Hepatocyte (in vitro differentiated cells): Measurements from ENCODE around the gene ARPP21. TPM values are rescaled to one million over a fixed set of nuclear protein-coding genes. Genes with fewer than 3 reads are reported as not detected.

ENCODE experiments used
- DNase-seq: peaks from one replicate; pipeline ENCODE4 v3.0.0-alpha.2; 2016; ENCODE audit warnings: low spot score
- H2AFZ ChIP-seq: fragments of 200-600 bp; sonication (generic); 2 replicates; pipeline ENCODE4 v1.6.0; 2016; ENCODE audit warnings: antibody characterized with exemption, mild to moderate bottlenecking
- H3K27ac ChIP-seq: fragments of 200-600 bp; sonication (generic); 2 replicates; pipeline ENCODE4 v1.5.1; 2016; ENCODE audit warnings: mild to moderate bottlenecking
- H3K27me3 ChIP-seq: fragments of 200-600 bp; sonication (generic); 2 replicates; pipeline ENCODE4 v1.6.1; 2016
- H3K36me3 ChIP-seq: fragments of 200-600 bp; sonication (generic); replicated peaks from 2 replicates; pipeline ENCODE4 v1.5.1; 2016; ENCODE audit warnings: low read depth; ENCODE audit not compliant: insufficient read depth
- H3K4me1 ChIP-seq: fragments of 200-600 bp; sonication (generic); 2 replicates; pipeline ENCODE4 v1.5.1; 2016; ENCODE audit warnings: mild to moderate bottlenecking, moderate library complexity; ENCODE audit not compliant: insufficient read depth
- H3K4me2 ChIP-seq: fragments of 200-600 bp; sonication (generic); 2 replicates; pipeline ENCODE4 v1.6.0; 2016
- H3K4me3 ChIP-seq: fragments of 200-600 bp; sonication (generic); 2 replicates; pipeline ENCODE4 v1.5.1; 2016; ENCODE audit warnings: mild to moderate bottlenecking
- H3K79me2 ChIP-seq: fragments of 200-600 bp; sonication (generic); 2 replicates; pipeline ENCODE4 v1.6.0; 2017; ENCODE audit warnings: mild to moderate bottlenecking
- H3K9me2 ChIP-seq: fragments of 200-600 bp; sonication (generic); replicated peaks from 2 replicates; pipeline ENCODE4 v1.6.0; 2017; ENCODE audit warnings: mild to moderate bottlenecking; ENCODE audit not compliant: insufficient read depth
- H3K9me3 ChIP-seq: fragments of 200-600 bp; sonication (generic); 2 replicates; pipeline ENCODE4 v1.5.1; 2016; ENCODE audit warnings: low read depth, mild to moderate bottlenecking
- H4K20me1 ChIP-seq: fragments of 200-600 bp; sonication (generic); 2 replicates; pipeline ENCODE4 v1.6.0; 2016; ENCODE audit warnings: mild to moderate bottlenecking; ENCODE audit not compliant: insufficient read depth, poor library complexity, severe bottlenecking
- EZH2 ChIP-seq: fragments of 200-600 bp; sonication (generic); IDR thresholded peaks from 2 replicates; pipeline ENCODE4 v1.6.1; 2016; ENCODE audit warnings: antibody characterized with exemption, mild to moderate bottlenecking, borderline replicate concordance
- EZH2phosphoT487 ChIP-seq: fragments of 200-600 bp; sonication (generic); IDR thresholded peaks from one replicate; pipeline ENCODE4 v1.6.1; 2018; ENCODE audit warnings: antibody characterized with exemption, mild to moderate bottlenecking, low read depth, moderate library complexity; ENCODE audit not compliant: unreplicated experiment, severe bottlenecking
- WGBS: methylation state at CpG from one replicate; pipeline ENCODE4 v1.1.6; 2016; ENCODE audit warnings: low lambda C conversion rate; ENCODE audit errors: missing lambda C conversion rate; 5-methylcytosine and 5-hydroxymethylcytosine counted together
- polyA plus RNA-seq: library from polyadenylated mRNA; unstranded; fragments of >200 nt; fragmentation: Nextera tagmentation; extraction: Ambion mirVana; gene quantifications from 2 replicates; pipeline ENCODE4 v1.2.1, GENCODE V29; 2016
- total RNA-seq: library from RNA; depleted of rRNA; stranded (reverse); fragments of >200 nt; gene quantifications from 2 replicates; pipeline ENCODE4 v1.2.3, GENCODE V29; 2014
- TF ChIP-seq, protein P1 (sequence below): fragments of 200-600 bp; sonication (generic); IDR thresholded peaks from 2 replicates; pipeline ENCODE4 v1.5.1; 2016; ENCODE audit warnings: antibody characterized with exemption, mild to moderate bottlenecking; ENCODE audit not compliant: poor library complexity

Gene ARPP21
- total and polyA plus RNA-seq, 2 experiments from 2014 or later, result 0.19 TPM; not detected in 1

GRCh38 chr3:35737080-35737479 is 97.8 kb downstream of the ARPP21 start:
- WGBS, result 98% methylated on average over 6 of the region's 6 CpGs
- Histone ChIP-seq H3K4me2 (no peak overlapping the region), H3K4me3 (no peak overlapping the region)

DNA sequence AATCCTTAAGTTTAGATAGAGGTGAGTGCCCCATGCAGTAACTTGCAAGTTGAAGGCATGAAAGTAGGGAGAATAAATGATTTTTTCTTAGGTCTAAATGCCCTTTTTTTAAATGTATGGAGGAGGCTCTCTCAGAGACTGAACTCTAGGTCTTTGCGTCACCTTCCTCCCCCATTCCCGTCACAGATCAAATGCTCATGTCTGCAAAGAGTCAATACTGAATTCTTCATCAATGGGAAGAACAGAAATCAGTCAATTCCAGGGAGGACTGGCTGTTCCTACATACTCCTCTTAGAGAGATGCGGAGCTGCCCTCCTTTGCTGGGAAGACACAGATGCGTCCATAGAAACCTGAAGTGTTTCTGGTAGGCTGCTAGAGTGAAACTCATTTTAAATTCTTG is 98.2 kb downstream of the ARPP21 start:
- no peaks in the 10 kb centered on the region for H3K4me1 ChIP-seq
- TF ChIP-seq EZH2phosphoT487 (no peak), EZH2 (no peak)
- TF ChIP-seq, protein P1, sequence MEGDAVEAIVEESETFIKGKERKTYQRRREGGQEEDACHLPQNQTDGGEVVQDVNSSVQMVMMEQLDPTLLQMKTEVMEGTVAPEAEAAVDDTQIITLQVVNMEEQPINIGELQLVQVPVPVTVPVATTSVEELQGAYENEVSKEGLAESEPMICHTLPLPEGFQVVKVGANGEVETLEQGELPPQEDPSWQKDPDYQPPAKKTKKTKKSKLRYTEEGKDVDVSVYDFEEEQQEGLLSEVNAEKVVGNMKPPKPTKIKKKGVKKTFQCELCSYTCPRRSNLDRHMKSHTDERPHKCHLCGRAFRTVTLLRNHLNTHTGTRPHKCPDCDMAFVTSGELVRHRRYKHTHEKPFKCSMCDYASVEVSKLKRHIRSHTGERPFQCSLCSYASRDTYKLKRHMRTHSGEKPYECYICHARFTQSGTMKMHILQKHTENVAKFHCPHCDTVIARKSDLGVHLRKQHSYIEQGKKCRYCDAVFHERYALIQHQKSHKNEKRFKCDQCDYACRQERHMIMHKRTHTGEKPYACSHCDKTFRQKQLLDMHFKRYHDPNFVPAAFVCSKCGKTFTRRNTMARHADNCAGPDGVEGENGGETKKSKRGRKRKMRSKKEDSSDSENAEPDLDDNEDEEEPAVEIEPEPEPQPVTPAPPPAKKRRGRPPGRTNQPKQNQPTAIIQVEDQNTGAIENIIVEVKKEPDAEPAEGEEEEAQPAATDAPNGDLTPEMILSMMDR, result no peak
- WGBS, result 93% methylated on average over 4 of the region's 4 CpGs

More at GRCh38 chr3:35737080-35737479, 97.8 kb downstream of the ARPP21 start:
- no peak for TF ChIP-seq EZH2
- no peak for TF ChIP-seq EZH2phosphoT487
- TF ChIP-seq, protein P1, result no peak
- Histone ChIP-seq H3K36me3 (no peaks in the 10 kb centered on the region), H3K27ac (no peak overlapping the region), H4K20me1 (no peaks in the 10 kb centered on the region), H3K4me1 (no peaks in the 10 kb centered on the region), H3K79me2 (no peaks in the 10 kb centered on the region), H3K9me3 (no peaks in the 10 kb centered on the region), H2AFZ (no peak overlapping the region), H3K27me3 (peaks cover 5% of the 10 kb centered on the region), H3K9me2 (no peaks in the 10 kb centered on the region)
- no peak for DNase-seq

GRCh38 chr3:35737934-35738706 is 98.8 kb downstream of the ARPP21 start:
- Histone ChIP-seq H3K9me3 (no peaks in the 10 kb centered on the region), H3K4me2 (no peak overlapping the region), H3K27me3 (peaks cover 5% of the 10 kb centered on the region), H3K9me2 (no peaks in the 10 kb centered on the region), H3K27ac (no peak overlapping the region), H3K79me2 (no peaks in the 10 kb centered on the region), H2AFZ (no peak overlapping the region), H3K4me1 (no peaks in the 10 kb centered on the region), H3K36me3 (no peaks in the 10 kb centered on the region), H3K4me3 (no peak overlapping the region), H4K20me1 (no peaks in the 10 kb centered on the region)
- TF ChIP-seq EZH2 (no peak), EZH2phosphoT487 (no peak)
- TF ChIP-seq, protein P1, result no peak
- DNase-seq, result no peak
- 88% methylated on average over 4 of the region's 4 CpGs for WGBS

More for the DNA sequence above, 98.2 kb downstream of the ARPP21 start:
- Histone ChIP-seq H3K79me2 (no peaks in the 10 kb centered on the region), H2AFZ (no peak overlapping the region), H3K27ac (no peak overlapping the region), H3K36me3 (no peaks in the 10 kb centered on the region), H4K20me1 (no peaks in the 10 kb centered on the region), H3K4me2 (no peak overlapping the region), H3K27me3 (peaks cover 5% of the 10 kb centered on the region), H3K9me3 (no peaks in the 10 kb centered on the region), H3K9me2 (no peaks in the 10 kb centered on the region), H3K4me3 (no peak overlapping the region)
- DNase-seq, result no peak
